HCT116 (cell line): Measurements from ENCODE around the gene RAB27B.

Experiments used
- CTCF ChIP-seq, 3 experiments: fragments of 200-600 bp in 1 of 3; sonication (generic) in 1 of 3; IDR thresholded peaks in 2 of 3; conservative IDR thresholded peaks in 1 of 3; 2 replicates each; pipeline ENCODE4 v1.5.1; 2012 to 2017; ENCODE audit warnings: low read depth in 2 of 3, low read length in 2 of 3, antibody characterized with exemption in 1 of 3, borderline replicate concordance in 1 of 3, control low read depth in 1 of 3, mild to moderate bottlenecking in 1 of 3, mixed read lengths in 1 of 3, mixed run types in 1 of 3, moderate library complexity in 1 of 3; ENCODE audit not compliant: insufficient read depth in 1 of 3
- EGR1 ChIP-seq: IDR thresholded peaks from 2 replicates; pipeline ENCODE4 v1.6.1; 2012; ENCODE audit warnings: low read depth
- EZH2phosphoT487 ChIP-seq: fragments of 200-600 bp; IDR thresholded peaks from 2 replicates; pipeline ENCODE4 v1.6.1; 2018; ENCODE audit warnings: antibody characterized with exemption, borderline replicate concordance
- RAD21 ChIP-seq: IDR thresholded peaks from 2 replicates; pipeline ENCODE4 v1.6.1; 2012; ENCODE audit warnings: low read depth, mild to moderate bottlenecking

GRCh38 chr18:54899500-54899899, 71.2 kb downstream of the RAB27B start:
- TF ChIP-seq CTCF (IDR thresholded peaks at IDR 0.05 in 2 of 3, conservative IDR thresholded peaks at IDR 0.05 in 1 of 3; ENCODE audit: borderline replicate concordance in 1 of 3, insufficient read depth in 1 of 3, low read depth in 2 of 3, low read length in 2 of 3) (no peak), EZH2phosphoT487 (no peak), RAD21 (no peak), EGR1 (no peak)
